ENCODE data around the gene ABHD17B. TPM values are rescaled to one million over a fixed set of nuclear protein-coding genes. Genes with fewer than 3 reads are reported as not detected.

ABHD17B gene
- polyA plus RNA-seq, 1 experiment: 9.0 TPM

DNA sequence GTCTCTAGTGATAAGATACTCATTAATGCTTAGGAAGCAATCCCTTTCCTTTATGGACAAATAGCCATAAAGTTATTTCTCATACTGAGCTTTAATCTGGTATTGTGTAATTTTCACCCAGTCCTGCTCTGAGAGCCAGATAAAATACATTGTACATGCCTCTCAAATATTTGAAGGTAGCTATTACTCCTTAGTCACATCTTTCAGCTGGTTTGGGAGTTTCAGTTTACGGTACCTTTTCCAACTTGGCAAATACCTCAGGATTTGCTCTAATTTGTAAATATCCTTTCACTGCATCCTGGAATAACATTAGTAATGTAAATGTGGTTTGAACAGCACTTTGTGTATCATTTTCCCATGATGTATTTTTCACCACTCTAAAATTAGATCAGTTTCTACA lies 47.4 kb downstream of the ABHD17B start:
- no peak for DNase-seq (ENCODE audit: low read depth)
- TF ChIP-seq, protein P1, sequence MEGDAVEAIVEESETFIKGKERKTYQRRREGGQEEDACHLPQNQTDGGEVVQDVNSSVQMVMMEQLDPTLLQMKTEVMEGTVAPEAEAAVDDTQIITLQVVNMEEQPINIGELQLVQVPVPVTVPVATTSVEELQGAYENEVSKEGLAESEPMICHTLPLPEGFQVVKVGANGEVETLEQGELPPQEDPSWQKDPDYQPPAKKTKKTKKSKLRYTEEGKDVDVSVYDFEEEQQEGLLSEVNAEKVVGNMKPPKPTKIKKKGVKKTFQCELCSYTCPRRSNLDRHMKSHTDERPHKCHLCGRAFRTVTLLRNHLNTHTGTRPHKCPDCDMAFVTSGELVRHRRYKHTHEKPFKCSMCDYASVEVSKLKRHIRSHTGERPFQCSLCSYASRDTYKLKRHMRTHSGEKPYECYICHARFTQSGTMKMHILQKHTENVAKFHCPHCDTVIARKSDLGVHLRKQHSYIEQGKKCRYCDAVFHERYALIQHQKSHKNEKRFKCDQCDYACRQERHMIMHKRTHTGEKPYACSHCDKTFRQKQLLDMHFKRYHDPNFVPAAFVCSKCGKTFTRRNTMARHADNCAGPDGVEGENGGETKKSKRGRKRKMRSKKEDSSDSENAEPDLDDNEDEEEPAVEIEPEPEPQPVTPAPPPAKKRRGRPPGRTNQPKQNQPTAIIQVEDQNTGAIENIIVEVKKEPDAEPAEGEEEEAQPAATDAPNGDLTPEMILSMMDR (IDR thresholded peaks at IDR 0.05; ENCODE audit: insufficient read depth, low read depth, low read length): no peak
- CTCF ChIA-PET: interaction anchor here (0.7 to 1.1 kb wide), 2 partner anchors 44 to 103 kb away, joined by 3 read pairs; no protein-coding TSS in a partner anchor
- Histone ChIP-seq H3K27me3 (ENCODE audit: control insufficient read depth, insufficient read depth, low read length) (no peaks in the 10 kb centered on the region), H3K36me3 (ENCODE audit: control insufficient read depth, insufficient read depth, low read length) (no peaks in the 10 kb centered on the region), H3K4me3 (ENCODE audit: low read depth, low read length) (no peak overlapping the region)
- POLR2A ChIA-PET: no interaction called here

DNA sequence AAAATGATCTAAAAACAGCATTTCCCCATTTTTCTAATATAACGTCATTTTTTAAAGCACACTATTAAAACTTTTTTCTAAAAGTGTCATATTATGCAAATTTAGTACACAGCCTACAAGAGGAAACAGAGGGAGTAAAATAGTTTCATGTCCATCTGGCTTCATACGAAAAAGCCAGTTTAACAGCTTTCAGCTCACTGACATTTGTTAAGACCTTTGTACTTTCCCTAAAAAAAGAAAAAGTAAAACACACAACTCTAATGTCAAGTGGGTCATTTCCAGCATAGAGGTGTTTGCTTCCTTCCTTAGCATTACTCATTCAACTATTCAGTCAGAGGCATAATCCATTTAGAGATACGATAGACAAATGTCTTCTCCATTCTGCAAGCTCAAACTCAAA lies 49.4 kb downstream of the ABHD17B start:
- ChIA-PET CTCF (no interaction called here), POLR2A (no interaction called here)
- Histone ChIP-seq H3K36me3 (ENCODE audit: control insufficient read depth, insufficient read depth, low read length) (no peaks in the 10 kb centered on the region), H3K4me3 (ENCODE audit: low read depth, low read length) (no peak overlapping the region), H3K27me3 (ENCODE audit: control insufficient read depth, insufficient read depth, low read length) (no peaks in the 10 kb centered on the region)
- TF ChIP-seq, protein P1 (IDR thresholded peaks at IDR 0.05; ENCODE audit: insufficient read depth, low read depth, low read length): no peak
- no peak for DNase-seq (ENCODE audit: low read depth)

DNA sequence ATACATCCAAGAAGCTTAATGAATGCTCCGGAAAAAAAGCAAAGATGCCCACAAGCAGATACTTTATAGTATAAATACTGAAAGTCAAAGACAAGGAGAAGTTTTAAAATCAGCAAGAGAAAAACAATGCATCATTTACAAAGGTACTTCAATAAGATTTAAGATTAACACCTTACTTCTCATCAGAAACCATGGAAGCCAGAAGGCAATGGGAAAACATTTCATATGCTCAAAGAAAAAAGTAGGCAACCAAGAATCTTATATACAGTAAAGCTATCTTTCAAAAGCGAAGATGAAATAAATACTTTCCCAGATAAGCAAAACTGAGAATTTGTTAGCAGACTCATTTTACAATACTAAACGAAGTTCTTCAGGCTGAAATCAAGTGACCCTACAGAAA lies 51.1 kb downstream of the ABHD17B start:
- H3K4me3 ChIP-seq (ENCODE audit: low read depth, low read length): no peak overlapping the region
- TF ChIP-seq, protein P1 (IDR thresholded peaks at IDR 0.05; ENCODE audit: insufficient read depth, low read depth, low read length): no peak
- CTCF ChIA-PET: interaction anchor here (1.3 kb wide), 1 partner anchor 40 kb away, joined by 3 read pairs; no protein-coding TSS in a partner anchor
- no peaks in the 10 kb centered on the region for H3K27me3 ChIP-seq (ENCODE audit: control insufficient read depth, insufficient read depth, low read length)
- no peaks in the 10 kb centered on the region for H3K36me3 ChIP-seq (ENCODE audit: control insufficient read depth, insufficient read depth, low read length)
- POLR2A ChIA-PET: no interaction called here
- DNase-seq (ENCODE audit: low read depth): no peak

DNA sequence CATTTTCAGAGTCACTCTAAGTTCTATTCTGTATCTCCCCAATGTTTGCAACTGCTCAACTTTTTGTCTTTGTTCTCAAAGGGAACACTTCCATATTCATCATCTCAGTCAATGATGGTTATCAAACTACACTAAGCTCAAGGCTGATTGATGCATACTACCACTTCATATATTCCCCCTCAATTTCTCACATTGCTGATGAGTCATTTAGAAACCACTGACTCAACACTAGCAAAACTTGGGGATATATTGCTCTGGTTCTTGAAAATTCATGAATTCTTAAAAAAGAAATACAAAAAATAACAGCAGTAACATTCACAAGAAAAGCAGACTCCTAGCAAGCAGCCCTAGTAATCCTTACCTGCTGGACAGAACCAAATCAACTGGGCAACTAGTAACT lies 52.2 kb downstream of the ABHD17B start:
- TF ChIP-seq, protein P1 (IDR thresholded peaks at IDR 0.05; ENCODE audit: insufficient read depth, low read depth, low read length): no peak
- ChIA-PET CTCF (no interaction called here), POLR2A (no interaction called here)
- Histone ChIP-seq H3K36me3 (ENCODE audit: control insufficient read depth, insufficient read depth, low read length) (no peaks in the 10 kb centered on the region), H3K4me3 (ENCODE audit: low read depth, low read length) (no peak overlapping the region), H3K27me3 (ENCODE audit: control insufficient read depth, insufficient read depth, low read length) (no peaks in the 10 kb centered on the region)
- DNase-seq (ENCODE audit: low read depth): no peak

DNA sequence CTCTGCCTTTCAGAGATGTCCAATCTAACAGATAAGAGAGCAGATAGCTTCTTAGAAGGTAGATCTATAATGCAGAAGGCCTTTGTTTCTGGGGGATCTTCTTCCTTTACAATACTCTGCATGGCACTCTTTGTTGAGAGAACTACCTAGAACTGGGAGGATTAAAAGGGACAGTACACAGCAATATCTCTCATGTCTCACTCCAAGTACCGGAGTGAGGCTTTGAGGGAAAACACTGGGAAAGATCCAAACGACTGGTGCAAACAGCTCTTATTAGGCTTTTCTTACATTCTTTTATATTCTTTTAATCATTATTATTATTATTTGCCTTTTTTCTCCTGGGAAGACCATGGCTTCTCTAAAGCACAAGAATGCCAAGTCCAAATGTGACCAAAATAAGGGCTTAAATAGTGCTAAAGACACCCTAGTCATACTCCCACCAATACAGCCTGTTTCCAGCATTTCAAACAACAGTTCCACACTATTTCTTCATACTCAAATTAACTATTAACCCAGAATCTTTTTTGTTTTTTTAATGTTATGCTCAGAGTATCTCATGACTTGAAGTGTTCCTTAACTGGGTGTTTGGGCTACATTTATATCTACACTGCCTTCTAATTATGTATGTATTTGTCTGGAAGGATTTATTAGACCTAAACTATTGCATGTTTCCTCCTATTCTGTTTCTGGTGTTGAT lies 52.7 kb downstream of the ABHD17B start:
- H3K4me3 ChIP-seq (ENCODE audit: low read depth, low read length): no peak overlapping the region
- no peaks in the 10 kb centered on the region for H3K36me3 ChIP-seq (ENCODE audit: control insufficient read depth, insufficient read depth, low read length)
- no peak for DNase-seq (ENCODE audit: low read depth)
- ChIA-PET POLR2A (no interaction called here), CTCF (interaction anchor here (1.7 kb wide), 1 partner anchor 10 kb away, joined by 5 read pairs; no protein-coding TSS in a partner anchor)
- TF ChIP-seq, protein P1 (IDR thresholded peaks at IDR 0.05; ENCODE audit: insufficient read depth, low read depth, low read length): no peak
- H3K27me3 ChIP-seq (ENCODE audit: control insufficient read depth, insufficient read depth, low read length): no peaks in the 10 kb centered on the region

Data from BJ (cell line).